ENCODE data around the gene EIF4A3.

Gene EIF4A3

DNA sequence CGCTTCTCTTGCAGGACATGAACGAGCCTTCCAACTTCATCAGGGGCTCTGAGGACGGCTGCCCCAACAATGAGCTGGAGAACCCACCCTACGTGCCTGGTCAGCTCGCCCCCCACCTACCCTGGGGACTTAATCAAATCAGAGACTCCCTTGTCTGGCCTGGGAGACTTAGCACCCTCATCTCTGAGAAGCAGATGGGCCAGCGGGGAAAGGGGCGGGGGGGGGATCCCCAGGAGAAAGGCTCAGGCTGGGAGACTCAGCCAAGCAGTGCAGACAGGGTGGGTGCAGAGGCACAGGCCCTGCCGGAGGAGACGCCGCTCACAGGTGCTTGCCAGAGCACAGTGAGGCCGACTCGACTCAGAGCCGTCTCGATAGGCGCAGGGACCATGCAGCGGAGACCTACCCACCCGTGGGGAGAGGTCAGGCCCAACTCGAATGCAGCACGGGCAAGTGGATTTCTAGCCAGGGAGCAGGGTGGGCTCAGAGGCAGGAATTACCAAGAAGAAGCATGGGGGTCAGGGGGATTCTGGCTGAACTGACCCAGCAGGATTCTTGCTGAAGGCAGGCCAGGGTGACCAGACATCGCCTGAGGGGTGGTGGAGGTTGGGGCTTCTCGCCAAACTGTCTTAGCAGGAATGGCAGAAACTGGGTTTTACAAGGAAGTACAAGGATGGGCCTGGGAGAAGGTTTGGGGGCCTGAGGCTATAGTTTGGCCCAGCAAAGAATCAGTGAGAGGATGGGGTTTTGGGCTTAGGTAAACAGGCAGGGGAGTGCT, 35.8 kb downstream of the EIF4A3 start:
- DNase-seq: no peak

DNA sequence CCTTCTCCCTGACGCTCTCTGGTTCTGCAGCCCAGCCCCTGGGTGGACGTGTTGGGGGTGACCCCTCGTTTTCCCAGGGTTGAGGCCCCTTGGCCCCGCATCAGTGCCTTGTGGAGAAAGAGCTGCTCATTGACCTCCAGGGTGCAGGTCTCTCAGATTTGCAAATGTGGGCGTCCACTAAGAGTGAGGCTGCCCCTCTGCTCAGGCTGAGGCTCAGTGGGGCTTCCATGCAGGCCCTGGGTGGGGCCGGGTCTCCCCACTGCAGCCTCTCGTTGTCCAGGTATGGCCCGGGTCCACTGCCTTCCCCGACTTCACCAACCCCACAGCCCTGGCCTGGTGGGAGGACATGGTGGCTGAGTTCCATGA, 36.5 kb downstream of the EIF4A3 start:
- DNase-seq: no peak

DNA sequence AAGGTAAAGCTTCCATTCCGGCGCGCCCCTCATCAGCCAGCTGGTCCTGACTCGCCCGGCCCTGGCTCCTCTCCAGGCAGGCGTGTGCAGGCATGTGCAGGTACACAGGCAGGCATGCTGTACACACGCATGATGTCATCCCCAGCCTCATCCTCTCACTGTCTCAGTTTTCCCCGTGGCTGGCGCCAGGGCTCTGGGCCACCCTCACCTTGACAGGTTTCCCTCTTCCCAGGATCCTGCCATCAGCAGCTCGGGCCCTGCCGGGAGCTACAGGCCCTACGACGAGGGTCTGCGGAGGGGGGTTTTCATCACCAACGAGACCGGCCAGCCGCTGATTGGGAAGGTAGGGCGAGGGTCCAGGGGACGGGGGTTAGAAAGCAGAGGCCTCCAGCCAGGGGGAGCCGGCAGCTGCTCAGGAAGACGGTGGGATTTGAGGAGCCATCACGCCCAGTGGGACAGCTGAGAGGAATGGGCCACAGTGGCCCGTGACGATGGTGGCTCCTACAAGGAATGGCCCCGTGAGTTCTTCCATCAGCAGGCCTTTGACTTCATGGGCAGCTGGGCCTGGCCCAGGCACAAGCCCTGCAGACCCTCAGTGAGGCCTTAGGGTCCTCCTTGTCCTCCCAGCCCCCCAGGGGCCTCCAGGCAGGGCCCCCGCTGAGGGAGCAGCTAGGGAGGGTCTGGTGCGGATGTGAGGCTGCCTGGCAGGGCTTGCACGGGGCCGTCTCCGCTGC, 37.0 kb downstream of the EIF4A3 start:
- no peak for DNase-seq

DNA sequence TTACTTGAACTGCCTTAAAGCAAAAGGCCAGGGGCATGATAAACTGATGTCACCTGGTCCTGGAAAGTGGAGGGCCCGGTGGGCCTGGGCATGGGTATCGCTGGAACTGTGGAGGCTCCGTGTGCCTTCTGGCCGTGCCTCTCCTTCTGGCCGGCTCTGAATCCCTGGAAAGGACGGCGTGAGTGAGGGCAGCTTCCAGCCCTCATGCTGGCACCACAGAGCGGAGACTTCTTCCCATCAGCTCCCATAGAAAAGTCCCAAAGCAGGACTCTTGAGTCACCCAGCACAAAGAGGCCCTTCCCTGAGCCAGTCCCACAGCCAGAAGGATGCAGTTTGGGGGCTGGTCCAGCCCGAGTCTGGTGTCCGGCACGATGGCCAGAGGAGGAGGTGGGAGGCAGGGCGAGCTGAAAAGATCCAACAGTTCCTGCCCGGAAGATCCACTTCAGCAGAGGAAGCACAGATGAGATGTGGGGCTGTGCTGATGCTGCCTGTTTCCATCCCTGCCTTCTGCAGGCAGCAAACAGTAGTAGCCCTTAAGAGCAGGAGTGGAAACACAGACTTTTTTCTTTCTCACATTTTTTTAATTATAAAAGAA, 37.8 kb downstream of the EIF4A3 start:
- no peak for DNase-seq

DNA sequence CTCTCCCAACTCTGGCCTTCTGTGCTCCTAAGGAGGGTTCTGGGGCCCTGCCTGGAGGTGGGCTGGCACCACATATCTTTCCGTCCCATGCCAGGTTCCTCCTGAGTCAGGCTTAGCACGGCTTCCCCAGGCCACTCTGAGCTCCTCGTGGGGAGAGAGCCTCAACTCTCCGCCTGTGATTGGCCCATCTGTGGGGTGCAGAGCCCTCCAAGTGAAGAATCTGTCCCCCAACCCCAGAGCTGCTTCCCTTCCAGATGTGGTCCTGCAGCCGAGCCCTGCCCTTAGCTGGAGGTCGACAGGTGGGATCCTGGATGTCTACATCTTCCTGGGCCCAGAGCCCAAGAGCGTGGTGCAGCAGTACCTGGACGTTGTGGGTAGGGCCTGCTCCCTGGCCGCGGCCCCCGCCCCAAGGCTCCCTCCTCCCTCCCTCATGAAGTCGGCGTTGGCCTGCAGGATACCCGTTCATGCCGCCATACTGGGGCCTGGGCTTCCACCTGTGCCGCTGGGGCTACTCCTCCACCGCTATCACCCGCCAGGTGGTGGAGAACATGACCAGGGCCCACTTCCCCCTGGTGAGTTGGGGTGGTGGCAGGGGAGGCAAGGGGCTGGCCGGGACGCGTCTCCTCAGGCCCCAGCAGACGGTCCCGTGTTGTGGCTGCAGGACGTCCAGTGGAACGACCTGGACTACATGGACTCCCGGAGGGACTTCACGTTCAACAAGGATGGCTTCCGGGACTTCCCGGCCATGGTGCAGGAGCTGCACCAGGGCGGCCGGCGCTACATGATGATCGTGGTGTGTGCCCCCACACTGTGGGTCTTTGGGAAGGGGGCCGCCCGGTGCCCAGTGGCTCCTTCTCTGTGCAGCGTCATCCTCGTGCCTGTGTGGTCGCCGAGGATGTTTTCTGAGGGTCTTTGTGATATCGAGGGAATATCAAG, 38.6 kb downstream of the EIF4A3 start:
- no peak for DNase-seq

DNA sequence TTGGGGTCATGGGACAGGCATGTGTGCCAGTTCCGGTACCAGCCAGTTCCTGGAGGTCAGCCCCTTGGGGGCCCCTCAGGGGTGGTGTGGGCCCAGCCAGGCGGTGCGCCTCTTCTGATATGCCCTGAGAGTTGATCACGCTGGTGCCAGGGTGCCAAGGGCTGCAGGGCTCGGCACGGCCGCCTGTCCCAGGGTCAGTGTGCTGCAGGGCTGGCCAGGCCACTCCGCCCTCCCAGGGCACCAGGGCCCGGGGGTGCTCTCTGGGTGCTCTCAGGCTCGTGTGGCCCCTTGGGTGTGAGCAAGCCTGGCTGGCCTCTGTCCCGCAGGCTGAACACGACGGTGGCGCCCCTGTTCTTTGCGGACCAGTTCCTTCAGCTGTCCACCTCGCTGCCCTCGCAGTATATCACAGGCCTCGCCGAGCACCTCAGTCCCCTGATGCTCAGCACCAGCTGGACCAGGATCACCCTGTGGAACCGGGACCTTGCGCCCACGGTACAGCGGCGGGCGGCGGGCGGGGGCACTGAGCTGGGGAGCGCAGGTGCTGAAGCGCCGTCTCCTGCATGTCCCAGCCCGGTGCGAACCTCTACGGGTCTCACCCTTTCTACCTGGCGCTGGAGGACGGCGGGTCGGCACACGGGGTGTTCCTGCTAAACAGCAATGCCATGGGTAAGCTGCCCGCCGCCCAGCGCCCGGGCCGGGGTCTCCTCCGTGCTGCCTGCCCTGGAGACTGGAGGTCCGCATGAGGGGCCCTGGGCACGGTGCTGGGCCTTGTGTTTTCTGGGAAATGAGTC, 39.5 kb downstream of the EIF4A3 start:
- DNase-seq: no peak

DNA sequence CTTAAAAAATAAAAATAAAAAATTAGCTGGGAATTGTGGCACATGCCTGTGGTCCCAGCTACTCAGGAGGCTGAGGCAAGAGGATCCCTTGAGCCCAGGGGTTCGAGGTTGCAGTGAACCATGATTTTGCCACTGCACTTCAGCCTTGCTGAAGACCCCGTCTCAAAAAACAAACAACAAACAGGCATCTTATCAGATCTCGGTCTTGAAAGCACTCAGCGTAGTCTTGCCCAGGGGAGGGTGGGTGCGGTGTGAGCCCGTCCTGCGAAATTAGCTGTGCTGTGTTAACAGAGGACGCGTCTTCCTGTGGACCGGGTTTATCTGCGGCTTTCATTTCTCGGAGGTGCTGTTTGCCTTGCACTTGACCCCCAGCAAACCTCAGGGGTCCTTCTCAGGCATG, 40.2 kb downstream of the EIF4A3 start:
- DNase-seq: no peak

DNA sequence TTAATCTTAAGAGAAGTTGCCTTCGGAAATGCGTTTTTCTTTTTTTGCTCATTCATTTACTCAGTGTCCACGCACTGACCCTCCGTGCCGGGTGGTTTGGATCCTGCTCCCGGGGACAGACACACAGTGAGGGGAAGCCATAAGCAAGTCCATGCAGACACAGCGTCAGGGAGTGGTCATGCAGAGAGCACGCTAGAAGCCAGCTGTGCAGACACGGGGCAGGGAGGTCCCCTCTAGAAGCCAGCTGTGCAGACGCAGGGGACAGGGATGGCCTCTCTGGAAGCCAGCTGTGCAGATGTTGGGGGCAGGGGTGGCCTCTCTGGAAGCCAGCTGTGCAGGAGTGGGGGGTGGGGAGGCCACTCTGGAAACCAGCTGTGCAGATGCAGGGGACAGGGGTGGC, 40.8 kb downstream of the EIF4A3 start:
- DNase-seq: no peak

DNA sequence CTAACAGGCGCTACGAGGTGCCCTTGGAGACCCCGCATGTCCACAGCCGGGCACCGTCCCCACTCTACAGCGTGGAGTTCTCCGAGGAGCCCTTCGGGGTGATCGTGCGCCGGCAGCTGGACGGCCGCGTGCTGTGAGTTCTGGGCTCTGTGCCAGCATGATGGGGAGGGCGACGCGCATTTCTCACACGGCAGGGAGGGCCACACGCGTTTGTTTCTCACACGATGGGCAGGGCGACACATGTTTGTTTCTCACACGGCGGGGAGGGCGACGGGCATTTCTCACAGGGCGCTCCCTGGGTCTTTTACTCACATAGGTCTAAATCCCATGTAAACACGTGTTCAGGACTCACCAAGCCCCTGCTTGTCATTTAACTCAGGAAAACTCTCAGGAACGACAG, 41.2 kb downstream of the EIF4A3 start:
- no peak for DNase-seq

DNA sequence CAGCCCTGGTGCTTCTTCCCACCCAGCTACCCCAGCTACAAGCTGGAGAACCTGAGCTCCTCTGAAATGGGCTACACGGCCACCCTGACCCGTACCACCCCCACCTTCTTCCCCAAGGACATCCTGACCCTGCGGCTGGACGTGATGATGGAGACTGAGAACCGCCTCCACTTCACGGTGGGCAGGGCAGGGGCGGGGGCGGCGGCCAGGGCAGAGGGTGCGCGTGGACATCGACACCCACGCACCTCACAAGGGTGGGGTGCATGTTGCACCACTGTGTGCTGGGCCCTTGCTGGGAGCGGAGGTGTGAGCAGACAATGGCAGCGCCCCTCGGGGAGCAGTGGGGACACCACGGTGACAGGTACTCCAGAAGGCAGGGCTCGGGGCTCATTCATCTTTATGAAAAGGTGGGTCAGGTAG, 42.0 kb downstream of the EIF4A3 start:
- no peak for DNase-seq

DNA sequence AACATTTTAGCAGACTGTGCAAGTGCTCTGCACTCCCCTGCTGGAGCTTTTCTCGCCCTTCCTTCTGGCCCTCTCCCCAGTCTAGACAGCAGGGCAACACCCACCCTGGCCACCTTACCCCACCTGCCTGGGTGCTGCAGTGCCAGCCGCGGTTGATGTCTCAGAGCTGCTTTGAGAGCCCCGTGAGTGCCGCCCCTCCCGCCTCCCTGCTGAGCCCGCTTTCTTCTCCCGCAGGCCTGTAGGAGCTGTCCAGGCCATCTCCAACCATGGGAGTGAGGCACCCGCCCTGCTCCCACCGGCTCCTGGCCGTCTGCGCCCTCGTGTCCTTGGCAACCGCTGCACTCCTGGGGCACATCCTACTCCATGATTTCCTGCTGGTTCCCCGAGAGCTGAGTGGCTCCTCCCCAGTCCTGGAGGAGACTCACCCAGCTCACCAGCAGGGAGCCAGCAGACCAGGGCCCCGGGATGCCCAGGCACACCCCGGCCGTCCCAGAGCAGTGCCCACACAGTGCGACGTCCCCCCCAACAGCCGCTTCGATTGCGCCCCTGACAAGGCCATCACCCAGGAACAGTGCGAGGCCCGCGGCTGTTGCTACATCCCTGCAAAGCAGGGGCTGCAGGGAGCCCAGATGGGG, 42.5 kb downstream of the EIF4A3 start:
- no peak for DNase-seq

DNA sequence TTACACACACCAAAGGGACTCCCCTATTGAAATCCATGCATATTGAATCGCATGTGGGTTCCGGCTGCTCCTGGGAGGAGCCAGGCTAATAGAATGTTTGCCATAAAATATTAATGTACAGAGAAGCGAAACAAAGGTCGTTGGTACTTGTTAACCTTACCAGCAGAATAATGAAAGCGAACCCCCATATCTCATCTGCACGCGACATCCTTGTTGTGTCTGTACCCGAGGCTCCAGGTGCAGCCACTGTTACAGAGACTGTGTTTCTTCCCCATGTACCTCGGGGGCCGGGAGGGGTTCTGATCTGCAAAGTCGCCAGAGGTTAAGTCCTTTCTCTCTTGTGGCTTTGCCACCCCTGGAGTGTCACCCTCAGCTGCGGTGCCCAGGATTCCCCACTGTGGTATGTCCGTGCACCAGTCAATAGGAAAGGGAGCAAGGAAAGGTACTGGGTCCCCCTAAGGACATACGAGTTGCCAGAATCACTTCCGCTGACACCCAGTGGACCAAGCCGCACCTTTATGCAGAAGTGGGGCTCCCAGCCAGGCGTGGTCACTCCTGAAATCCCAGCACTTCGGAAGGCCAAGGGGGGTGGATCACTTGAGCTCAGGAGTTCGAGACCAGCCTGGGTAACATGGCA, 43.4 kb downstream of the EIF4A3 start:
- DNase-seq: no peak

DNA sequence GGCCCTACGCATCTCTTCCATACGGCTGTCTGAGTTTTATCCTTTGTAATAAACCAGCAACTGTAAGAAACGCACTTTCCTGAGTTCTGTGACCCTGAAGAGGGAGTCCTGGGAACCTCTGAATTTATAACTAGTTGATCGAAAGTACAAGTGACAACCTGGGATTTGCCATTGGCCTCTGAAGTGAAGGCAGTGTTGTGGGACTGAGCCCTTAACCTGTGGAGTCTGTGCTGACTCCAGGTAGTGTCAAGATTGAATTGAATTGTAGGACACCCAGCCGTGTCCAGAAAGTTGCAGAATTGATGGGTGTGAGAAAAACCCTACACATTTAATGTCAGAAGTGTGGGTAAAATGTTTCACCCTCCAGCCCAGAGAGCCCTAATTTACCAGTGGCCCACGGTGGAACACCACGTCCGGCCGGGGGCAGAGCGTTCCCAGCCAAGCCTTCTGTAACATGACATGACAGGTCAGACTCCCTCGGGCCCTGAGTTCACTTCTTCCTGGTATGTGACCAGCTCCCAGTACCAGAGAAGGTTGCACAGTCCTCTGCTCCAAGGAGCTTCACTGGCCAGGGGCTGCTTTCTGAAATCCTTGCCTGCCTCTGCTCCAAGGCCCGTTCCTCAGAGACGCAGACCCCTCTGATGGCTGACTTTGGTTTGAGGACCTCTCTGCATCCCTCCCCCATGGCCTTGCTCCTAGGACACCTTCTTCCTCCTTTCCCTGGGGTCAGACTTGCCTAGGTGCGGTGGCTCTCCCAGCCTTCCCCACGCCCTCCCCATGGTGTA, 44.1 kb downstream of the EIF4A3 start:
- no peak for DNase-seq

DNA sequence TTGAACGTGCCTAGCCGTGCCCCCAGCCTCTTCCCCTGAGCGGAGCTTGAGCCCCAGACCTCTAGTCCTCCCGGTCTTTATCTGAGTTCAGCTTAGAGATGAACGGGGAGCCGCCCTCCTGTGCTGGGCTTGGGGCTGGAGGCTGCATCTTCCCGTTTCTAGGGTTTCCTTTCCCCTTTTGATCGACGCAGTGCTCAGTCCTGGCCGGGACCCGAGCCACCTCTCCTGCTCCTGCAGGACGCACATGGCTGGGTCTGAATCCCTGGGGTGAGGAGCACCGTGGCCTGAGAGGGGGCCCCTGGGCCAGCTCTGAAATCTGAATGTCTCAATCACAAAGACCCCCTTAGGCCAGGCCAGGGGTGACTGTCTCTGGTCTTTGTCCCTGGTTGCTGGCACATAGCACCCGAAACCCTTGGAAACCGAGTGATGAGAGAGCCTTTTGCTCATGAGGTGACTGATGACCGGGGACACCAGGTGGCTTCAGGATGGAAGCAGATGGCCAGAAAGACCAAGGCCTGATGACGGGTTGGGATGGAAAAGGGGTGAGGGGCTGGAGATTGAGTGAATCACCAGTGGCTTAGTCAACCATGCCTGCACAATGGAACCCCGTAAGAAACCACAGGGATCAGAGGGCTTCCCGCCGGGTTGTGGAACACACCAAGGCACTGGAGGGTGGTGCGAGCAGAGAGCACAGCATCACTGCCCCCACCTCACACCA, 44.8 kb downstream of the EIF4A3 start:
- peak; percentile 5 to 28 for DNase-seq

DNA sequence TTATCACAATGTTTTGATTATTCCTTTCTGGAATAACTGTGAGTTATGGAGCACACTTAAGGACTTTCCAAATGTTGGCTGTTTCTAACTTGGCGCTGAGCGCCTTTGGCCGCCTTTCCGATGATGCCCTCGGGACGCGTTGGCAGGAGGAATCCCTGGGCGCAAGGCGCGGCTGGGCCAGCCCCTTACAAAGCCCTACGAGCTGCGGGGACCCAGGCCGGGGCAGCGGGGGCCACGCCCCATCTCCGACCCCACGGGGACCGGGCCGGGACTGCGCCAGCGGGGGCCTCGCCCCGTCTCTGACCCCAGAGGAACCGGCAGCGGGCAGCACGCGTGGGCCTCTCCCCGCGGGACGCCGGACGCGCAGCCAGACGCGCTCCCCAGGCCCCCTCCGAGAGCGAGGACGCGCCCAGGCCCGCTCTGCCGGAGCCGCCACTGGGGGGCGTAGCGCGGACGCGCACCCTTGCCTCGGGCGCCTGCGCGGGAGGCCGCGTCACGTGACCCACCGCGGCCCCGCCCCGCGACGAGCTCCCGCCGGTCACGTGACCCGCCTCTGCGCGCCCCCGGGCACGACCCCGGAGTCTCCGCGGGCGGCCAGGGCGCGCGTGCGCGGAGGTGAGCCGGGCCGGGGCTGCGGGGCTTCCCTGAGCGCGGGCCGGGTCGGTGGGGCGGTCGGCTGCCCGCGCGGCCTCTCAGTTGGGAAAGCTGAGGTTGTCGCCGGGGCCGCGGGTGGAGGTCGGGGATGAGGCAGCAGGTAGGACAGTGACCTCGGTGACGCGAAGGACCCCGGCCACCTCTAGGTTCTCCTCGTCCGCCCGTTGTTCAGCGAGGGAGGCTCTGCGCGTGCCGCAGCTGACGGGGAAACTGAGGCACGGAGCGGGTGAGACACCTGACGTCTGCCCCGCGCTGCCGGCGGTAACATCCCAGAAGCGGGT, 45.6 kb downstream of the EIF4A3 start, which contains the start of gene GAA:
Gene GAA, plus strand, starts transcription at position 571 of the 935 bp plus-strand sequence. CDS start 3,006 bp downstream, outside the sequence.
- DNase-seq: peak; percentile 90 to 91

DNA sequence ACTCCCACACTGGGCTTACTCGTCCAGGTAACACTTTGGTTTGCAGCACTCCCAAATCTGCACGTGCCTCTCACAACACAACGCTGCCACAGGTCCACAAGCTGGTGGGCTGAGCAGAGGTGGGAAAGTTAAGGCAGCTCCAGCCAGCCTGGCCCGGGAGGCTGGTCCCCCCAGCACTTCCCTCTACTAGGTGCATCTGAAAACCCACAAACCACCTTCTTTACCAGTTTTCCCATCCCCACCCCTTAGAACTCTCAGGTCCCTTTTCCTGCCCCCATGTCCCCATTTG, 46.9 kb downstream of the EIF4A3 start:
- DNase-seq: no peak

DNA sequence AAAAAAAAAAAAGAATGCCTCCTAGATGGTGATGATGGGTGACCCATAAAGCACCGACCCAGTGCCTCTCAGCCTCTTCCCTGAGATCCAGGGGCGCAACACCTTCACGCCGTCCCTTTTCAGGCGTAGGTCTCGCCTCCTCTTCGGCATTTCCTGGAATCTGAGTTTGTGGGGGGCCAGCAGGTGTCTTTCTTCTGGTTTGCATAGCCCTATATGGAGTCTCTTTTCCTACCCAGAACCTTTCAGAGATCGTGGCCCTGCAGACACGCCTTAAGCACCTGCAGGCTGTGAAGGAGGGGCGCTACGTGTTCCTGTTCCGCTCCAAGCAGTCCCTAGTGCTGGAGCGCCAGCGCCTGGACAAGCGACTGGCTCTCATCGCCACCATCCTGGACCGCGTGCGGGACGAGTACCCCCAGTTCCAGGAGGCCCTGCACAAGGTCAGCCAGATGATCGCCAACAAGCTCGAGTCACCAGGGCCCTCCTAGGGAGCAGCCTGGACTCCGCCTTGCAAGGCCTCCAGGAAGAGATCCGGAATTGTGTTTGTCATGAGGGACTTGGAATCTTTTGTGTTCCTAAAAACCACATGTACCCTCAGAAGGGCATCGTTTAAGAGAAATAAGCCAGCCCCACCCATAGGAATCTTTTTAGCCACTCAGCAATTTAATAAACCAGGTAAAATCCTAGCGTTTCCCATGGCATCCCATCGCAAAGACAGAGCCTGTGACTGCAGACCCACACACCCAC, 47.5 kb downstream of the EIF4A3 start:
- no peak for DNase-seq

Measured in CD4-positive, alpha-beta T cell treated with Interleukin-1 beta for 1 hour (primary cell).